ENCODE measurements around the gene TAS1R3.

TAS1R3 gene

DNA sequence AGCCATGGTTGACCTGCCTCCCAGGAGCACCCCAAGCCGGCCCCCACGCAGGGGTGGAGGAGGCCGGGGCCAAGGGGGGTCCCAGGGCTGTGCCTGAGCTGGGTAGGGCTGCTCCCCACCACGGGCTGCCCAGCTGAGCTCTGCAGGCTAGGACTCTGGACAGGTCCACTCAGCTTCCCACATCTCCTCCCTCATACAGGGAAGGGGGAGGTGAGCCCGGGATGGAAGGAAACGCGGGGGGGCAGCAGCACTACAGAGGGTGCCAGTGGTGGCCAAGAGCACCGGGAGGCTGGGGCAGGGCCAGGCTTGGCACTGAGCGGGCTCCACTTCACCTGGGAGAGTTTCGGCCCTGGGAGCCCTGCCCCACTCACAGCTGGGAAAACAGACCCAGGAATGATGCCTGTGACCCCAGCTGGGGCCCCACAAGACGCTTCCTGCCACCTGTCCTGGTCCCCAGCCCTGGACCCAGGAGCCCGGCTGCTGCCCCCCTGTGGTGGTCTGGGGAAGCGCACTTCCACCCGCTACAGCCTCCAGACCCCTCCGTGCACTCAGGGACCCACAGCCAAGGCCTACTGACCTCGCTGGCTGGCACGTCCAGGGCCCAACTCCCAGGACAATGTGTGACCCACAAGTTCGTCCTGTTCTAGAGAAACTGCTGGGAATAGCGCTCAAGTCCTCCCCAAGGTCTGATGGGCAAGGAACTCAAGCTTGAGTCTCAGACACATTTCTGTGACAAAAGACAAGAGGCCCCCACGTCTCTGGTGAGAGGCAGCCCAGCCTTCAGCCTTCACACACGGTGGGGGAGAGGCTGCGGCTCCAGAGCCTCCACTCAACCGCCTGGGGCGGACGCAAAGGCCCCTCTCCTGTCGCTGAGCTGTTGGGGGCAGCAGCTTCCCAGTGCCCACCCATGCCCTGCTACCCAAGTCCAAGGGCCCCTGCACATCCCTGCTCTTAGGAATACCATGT is 40.9 kb downstream of the TAS1R3 start:
- peak; percentile 55 for ATAC-seq
- TF ChIP-seq ISL1 (CRISPR knock-in tag; IDR thresholded peaks at IDR 0.05): no peak
- TF ChIP-seq ESRRG (CRISPR knock-in tag; IDR thresholded peaks at IDR 0.05): no peak
- no peak for TF ChIP-seq ARNTL (CRISPR knock-in tag; IDR thresholded peaks at IDR 0.05; ENCODE audit: borderline replicate concordance, low read depth)
- TF ChIP-seq BACH2 (CRISPR knock-in tag; IDR thresholded peaks at IDR 0.05; ENCODE audit: borderline replicate concordance): no peak
- no peak for TF ChIP-seq ZC3H10 (CRISPR knock-in tag; IDR thresholded peaks at IDR 0.05)
- no peak for TF ChIP-seq ZNF565 (CRISPR knock-in tag; conservative IDR thresholded peaks at IDR 0.05; ENCODE audit: low read depth)

DNA sequence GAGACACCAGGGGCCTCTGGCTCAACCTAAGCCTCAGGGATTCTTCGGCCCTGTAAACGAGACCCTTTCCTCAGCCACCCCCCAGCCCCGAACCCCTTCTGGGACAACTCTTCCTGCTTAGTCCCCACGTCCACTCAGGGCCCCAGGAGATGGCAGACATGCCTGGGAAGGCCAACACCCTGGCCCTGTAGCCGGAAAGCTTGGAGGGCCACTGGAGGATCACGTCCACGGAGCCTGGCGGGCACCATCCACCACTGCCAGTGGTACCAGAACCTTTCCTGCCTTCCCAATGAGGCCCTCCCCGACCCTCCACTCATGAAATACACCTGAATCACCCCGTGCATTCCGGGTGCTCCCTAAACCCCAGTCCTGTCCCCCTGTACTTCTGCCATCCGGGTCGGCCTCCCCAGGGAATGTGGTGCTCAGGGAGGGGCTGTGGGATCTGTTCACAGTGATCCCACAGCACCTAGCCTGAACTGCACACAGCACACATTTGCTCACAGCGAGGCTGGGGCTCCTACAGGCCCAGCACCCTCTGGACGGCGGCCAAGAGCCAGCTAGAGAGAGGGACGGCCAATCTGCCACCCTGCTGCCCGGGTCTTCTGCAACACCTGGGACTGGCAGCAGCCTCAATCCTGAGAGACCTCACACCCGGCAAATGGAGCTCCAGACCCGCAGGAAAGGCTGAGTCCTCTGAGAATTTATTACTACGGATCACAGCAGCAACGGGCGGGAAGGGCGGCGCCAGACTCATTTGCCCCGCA is 42.2 kb downstream of the TAS1R3 start:
- TF ChIP-seq ZNF70 (CRISPR knock-in tag; IDR thresholded peaks at IDR 0.05) (no peak), ZFP30 (CRISPR knock-in tag; IDR thresholded peaks at IDR 0.05) (no peak), ISL1 (CRISPR knock-in tag; IDR thresholded peaks at IDR 0.05) (no peak), ARNTL (CRISPR knock-in tag; IDR thresholded peaks at IDR 0.05; ENCODE audit: borderline replicate concordance, low read depth) (no peak), ZNF8 (CRISPR knock-in tag; IDR thresholded peaks at IDR 0.05) (no peak), SNAI2 (CRISPR knock-in tag; IDR thresholded peaks at IDR 0.05) (no peak), PPARA (CRISPR knock-in tag; IDR thresholded peaks at IDR 0.05; ENCODE audit: borderline replicate concordance) (no peak), ESRRG (CRISPR knock-in tag; IDR thresholded peaks at IDR 0.05) (no peak), ZNF565 (CRISPR knock-in tag; conservative IDR thresholded peaks at IDR 0.05; ENCODE audit: low read depth) (no peak), ZFP3 (CRISPR knock-in tag; IDR thresholded peaks at IDR 0.05) (no peak), GLIS3 (CRISPR knock-in tag; IDR thresholded peaks at IDR 0.05) (no peak), TOX (CRISPR knock-in tag; IDR thresholded peaks at IDR 0.05; ENCODE audit: borderline replicate concordance) (no peak)
- TF ChIP-seq, protein P1, sequence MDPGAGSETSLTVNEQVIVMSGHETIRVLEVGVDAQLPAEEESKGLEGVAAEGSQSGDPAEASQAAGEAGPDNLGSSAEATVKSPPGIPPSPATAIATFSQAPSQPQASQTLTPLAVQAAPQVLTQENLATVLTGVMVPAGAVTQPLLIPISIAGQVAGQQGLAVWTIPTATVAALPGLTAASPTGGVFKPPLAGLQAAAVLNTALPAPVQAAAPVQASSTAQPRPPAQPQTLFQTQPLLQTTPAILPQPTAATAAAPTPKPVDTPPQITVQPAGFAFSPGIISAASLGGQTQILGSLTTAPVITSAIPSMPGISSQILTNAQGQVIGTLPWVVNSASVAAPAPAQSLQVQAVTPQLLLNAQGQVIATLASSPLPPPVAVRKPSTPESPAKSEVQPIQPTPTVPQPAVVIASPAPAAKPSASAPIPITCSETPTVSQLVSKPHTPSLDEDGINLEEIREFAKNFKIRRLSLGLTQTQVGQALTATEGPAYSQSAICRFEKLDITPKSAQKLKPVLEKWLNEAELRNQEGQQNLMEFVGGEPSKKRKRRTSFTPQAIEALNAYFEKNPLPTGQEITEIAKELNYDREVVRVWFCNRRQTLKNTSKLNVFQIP (CRISPR knock-in tag; IDR thresholded peaks at IDR 0.05; ENCODE audit: borderline replicate concordance, low read depth): no peak
- TF ChIP-seq, protein P2, sequence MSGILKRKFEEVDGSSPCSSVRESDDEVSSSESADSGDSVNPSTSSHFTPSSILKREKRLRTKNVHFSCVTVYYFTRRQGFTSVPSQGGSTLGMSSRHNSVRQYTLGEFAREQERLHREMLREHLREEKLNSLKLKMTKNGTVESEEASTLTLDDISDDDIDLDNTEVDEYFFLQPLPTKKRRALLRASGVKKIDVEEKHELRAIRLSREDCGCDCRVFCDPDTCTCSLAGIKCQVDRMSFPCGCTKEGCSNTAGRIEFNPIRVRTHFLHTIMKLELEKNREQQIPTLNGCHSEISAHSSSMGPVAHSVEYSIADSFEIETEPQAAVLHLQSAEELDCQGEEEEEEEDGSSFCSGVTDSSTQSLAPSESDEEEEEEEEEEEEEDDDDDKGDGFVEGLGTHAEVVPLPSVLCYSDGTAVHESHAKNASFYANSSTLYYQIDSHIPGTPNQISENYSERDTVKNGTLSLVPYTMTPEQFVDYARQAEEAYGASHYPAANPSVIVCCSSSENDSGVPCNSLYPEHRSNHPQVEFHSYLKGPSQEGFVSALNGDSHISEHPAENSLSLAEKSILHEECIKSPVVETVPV (CRISPR knock-in tag; IDR thresholded peaks at IDR 0.05): no peak
- TF ChIP-seq, protein P3, sequence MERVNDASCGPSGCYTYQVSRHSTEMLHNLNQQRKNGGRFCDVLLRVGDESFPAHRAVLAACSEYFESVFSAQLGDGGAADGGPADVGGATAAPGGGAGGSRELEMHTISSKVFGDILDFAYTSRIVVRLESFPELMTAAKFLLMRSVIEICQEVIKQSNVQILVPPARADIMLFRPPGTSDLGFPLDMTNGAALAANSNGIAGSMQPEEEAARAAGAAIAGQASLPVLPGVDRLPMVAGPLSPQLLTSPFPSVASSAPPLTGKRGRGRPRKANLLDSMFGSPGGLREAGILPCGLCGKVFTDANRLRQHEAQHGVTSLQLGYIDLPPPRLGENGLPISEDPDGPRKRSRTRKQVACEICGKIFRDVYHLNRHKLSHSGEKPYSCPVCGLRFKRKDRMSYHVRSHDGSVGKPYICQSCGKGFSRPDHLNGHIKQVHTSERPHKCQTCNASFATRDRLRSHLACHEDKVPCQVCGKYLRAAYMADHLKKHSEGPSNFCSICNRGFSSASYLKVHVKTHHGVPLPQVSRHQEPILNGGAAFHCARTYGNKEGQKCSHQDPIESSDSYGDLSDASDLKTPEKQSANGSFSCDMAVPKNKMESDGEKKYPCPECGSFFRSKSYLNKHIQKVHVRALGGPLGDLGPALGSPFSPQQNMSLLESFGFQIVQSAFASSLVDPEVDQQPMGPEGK (CRISPR knock-in tag; IDR thresholded peaks at IDR 0.05; ENCODE audit: borderline replicate concordance): no peak
- ATAC-seq: no peak

DNA sequence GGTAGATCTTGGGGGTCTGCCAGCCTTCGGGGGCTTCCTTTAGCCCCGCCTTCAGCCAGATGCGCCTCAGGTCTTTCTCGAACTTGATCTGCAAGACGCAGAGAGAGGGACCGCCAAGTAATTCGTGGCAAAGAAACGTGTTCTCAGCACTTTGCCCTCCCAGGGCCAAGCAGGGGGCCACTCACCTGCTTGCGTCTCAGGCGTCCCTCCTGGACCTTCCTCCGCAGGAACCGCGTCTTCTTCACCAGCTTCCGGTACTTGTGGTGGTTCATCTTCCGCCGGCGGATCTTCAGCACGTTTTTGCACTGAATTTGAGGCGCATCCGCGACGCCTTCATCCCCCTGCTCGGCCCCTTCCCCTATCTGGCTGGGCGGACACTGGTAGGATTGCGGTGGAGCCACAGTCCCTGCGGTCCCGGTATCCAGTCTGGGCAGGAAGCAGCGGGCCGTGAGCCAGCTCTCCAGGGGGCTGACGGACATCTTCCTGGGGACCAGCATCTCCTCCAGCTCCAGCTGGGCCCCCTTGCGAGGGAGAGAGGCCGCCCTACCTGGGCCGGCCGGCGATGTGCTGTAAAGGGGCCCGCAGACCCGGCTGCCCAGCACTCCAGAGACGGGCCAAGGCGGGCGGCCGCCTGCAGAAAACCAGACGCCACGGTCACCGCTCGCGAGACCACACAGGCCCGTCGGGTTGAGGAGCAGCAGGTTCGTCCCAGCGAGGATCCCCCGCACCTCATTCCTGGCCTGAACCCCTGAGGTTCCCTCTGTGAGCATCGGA is 42.9 kb downstream of the TAS1R3 start:
- TF ChIP-seq OSR1 (CRISPR knock-in tag; IDR thresholded peaks at IDR 0.05): no peak
- ATAC-seq: no peak

DNA sequence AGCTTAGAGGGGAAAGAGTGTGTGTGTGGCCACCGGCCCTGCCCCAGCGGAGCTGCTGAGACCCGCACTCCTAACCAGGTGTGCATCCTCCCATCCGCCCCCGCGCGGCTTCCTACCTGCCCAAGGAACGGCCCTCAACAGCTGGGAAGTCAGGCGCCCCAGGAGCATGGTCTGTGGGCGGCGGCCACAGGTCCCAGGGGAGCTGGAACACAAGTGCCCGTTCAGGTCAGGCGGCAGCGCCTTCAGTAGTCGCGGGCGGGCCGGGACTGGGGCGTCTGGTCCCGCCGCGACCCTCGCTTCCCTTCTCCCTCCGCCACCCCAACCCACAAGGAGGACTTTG is 43.5 kb downstream of the TAS1R3 start:
- TF ChIP-seq TOX (CRISPR knock-in tag; IDR thresholded peaks at IDR 0.05; ENCODE audit: borderline replicate concordance): no peak
- ATAC-seq: peak; percentile 1; the same call in 2 of the 3 replicates
